ENCODE results near the gene TRPM5. TPM values are rescaled to one million over a fixed set of nuclear protein-coding genes. Genes with fewer than 3 reads are reported as not detected.

TRPM5 gene
- total RNA-seq, 4 donors from 2014 or later, result 8.1 to 24.2 (median 16.3) TPM

DNA sequence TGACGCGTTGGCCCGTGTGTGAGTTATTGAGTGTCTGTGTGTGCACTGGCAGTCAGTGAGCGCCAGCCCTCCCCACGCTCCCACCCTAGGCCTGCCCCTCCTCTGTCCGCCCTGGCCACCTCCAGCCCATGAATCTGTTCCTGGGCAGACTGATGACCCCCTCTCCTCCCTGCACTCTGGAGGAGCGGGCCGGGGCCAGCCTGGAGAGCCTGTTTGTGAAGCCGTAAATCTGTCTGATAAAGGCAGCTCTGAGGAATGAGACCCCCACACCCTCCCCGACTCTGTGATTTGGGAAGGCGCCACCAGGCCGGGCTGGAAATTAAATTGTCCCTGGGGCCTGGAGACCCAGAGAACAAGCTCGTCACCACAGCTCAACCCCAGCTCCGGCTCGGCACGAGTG lies 35.2 kb downstream of the TRPM5 start:
- Histone ChIP-seq H3K9me3 (no peaks in the 10 kb centered on the region), H3K27ac (no peak overlapping the region), H3K4me1 (no peaks in the 10 kb centered on the region), H3K4me3 (no peak overlapping the region), H3K36me3 (peaks cover 0 to 2% (median 0%) of the 10 kb centered on the region in 3 donors), H3K27me3 (no peaks in the 10 kb centered on the region)
- DNase-seq, result no peak
- TF ChIP-seq, protein P1, sequence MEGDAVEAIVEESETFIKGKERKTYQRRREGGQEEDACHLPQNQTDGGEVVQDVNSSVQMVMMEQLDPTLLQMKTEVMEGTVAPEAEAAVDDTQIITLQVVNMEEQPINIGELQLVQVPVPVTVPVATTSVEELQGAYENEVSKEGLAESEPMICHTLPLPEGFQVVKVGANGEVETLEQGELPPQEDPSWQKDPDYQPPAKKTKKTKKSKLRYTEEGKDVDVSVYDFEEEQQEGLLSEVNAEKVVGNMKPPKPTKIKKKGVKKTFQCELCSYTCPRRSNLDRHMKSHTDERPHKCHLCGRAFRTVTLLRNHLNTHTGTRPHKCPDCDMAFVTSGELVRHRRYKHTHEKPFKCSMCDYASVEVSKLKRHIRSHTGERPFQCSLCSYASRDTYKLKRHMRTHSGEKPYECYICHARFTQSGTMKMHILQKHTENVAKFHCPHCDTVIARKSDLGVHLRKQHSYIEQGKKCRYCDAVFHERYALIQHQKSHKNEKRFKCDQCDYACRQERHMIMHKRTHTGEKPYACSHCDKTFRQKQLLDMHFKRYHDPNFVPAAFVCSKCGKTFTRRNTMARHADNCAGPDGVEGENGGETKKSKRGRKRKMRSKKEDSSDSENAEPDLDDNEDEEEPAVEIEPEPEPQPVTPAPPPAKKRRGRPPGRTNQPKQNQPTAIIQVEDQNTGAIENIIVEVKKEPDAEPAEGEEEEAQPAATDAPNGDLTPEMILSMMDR (IDR thresholded peaks at IDR 0.05), result no peak

DNA sequence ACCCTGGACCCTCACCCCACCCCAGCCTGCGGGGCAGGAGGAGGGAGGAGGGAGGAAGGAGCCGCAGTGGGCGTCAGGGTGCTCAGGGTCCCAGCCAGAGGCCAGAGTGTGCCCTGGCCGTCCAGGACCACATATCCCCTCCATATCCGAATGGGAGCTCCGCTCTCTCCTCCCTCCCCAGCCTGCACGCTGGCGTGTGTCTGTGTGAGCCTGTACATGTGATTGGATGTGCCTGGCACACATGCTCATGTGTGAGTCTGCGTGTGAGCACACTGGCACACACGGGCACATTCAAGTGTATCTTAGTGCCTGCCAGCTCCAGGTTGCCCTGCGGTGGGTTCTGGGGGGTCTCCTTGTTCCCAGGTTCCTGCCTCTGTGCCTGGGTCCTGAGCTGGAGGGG lies 35.6 kb downstream of the TRPM5 start:
- no peak for DNase-seq
- no peak overlapping the region for H3K4me3 ChIP-seq
- no peaks in the 10 kb centered on the region for H3K4me1 ChIP-seq
- H3K36me3 ChIP-seq, result peaks cover 0 to 6% (median 0%) of the 10 kb centered on the region in 3 donors
- TF ChIP-seq, protein P1 (IDR thresholded peaks at IDR 0.05), result no peak
- no peak for TF ChIP-seq POLR2A (IDR thresholded peaks at IDR 0.05)
- no peaks in the 10 kb centered on the region for H3K9me3 ChIP-seq
- no peaks in the 10 kb centered on the region for H3K27me3 ChIP-seq
- no peak overlapping the region for H3K27ac ChIP-seq

GRCh38 chr11:2406878-2407410 lies 37.4 kb downstream of the TRPM5 start:
- TF ChIP-seq POLR2A (IDR thresholded peaks at IDR 0.05), result no peak
- TF ChIP-seq, protein P1 (IDR thresholded peaks at IDR 0.05), result no peak
- DNase-seq, result no peak
- no peak overlapping the region for H3K27ac ChIP-seq
- peaks cover 0 to 5% (median 2%) of the 10 kb centered on the region in 4 donors for H3K4me1 ChIP-seq
- H3K9me3 ChIP-seq, result no peaks in the 10 kb centered on the region
- H3K4me3 ChIP-seq, result no peak overlapping the region
- H3K36me3 ChIP-seq, result peaks cover 0 to 23% (median 0%) of the 10 kb centered on the region in 3 donors
- no peaks in the 10 kb centered on the region for H3K27me3 ChIP-seq

- Histone ChIP-seq H3K27me3 (no peaks in the 10 kb centered on the region), H3K4me1 (peaks cover 0 to 10% (median 6%) of the 10 kb centered on the region in 4 donors), H3K27ac (no peak overlapping the region), H3K4me3 (no peak overlapping the region), H3K36me3 (peaks cover 0 to 23% (median 0%) of the 10 kb centered on the region in 3 donors), H3K9me3 (no peaks in the 10 kb centered on the region)
- no peak for DNase-seq
- TF ChIP-seq, protein P1 (IDR thresholded peaks at IDR 0.05), result no peak
- TF ChIP-seq POLR2A (IDR thresholded peaks at IDR 0.05), result no peak
These were observed 37.9 kb downstream of the TRPM5 start for GRCh38 chr11:2406451-2406850.

DNA sequence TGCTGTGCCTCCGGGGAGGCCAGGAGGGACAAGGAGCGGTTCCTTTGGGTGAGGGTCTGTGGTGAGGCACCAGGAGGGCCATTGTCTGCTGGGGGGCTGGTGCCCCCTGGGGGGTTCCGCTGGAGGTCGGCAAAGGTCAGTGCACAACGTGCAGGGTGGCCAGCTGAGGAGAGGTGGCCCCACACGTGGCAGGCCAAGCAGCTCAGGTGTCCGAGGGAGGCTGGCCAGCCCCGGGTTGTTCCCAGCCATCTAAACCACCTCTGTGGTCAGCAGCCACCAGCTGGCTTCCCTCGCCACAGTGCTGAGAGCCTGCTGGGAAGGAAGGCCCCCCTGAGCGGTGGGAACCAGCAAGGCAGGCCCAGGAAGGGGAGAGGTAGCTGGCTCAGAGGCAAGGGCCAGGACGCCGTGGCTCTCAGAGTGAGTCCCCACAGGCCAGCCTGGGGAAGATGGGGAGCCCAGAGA lies 39.5 kb downstream of the TRPM5 start:
- Histone ChIP-seq H3K27ac (no peak overlapping the region), H3K36me3 (peaks cover 0 to 23% (median 0%) of the 10 kb centered on the region in 3 donors), H3K27me3 (no peaks in the 10 kb centered on the region), H3K9me3 (no peaks in the 10 kb centered on the region), H3K4me3 (no peak overlapping the region), H3K4me1 (peaks cover 0 to 16% (median 8%) of the 10 kb centered on the region in 4 donors)
- DNase-seq, result no peak
- no peak for TF ChIP-seq POLR2A (IDR thresholded peaks at IDR 0.05)
- TF ChIP-seq, protein P1 (IDR thresholded peaks at IDR 0.05), result no peak

Measured in Peyer's patch (tissue), 4 donors.